H1 (cell line): ENCODE data around the gene IQCN. TPM values are rescaled to one million over a fixed set of nuclear protein-coding genes. Genes with fewer than 3 reads are reported as not detected.

Source experiments
- CTCF ChIA-PET: fragments of 300-600 bp; sonication (Branson Sonifier 250); formaldehyde crosslinking; loops from one replicate; lab custom pipeline; 2021; ENCODE audit not compliant: partially characterized antibody; lab: Charles Lee
- POLR2A ChIA-PET: fragments of 300-600 bp; sonication (Branson Sonifier 250); formaldehyde crosslinking; loops from one replicate; lab custom pipeline; 2021; ENCODE audit warnings: inconsistent platforms; ENCODE audit not compliant: partially characterized antibody; lab: Charles Lee
- DNase-seq, 2 experiments: peaks; one replicate each; pipeline versions ENCODE4 v3.0.0 to v3.0.0-alpha.2; 2010 to 2022; ENCODE audit warnings: low spot score in 2 of 2, low read depth in 1 of 2, mixed read lengths in 1 of 2
- FAIRE-seq: peaks from 2 replicates; lab custom pipeline; 2011; peaks lifted over from hg19 to GRCh38; lab: Jason Lieb, UNC
- H2AFZ ChIP-seq: 2 replicates; pipeline ENCODE4 v1.8.1; 2012; ENCODE audit warnings: low read length, inconsistent platforms
- H2AK5ac ChIP-seq: 2 replicates; pipeline ENCODE4 v1.6.1; 2013; ENCODE audit warnings: low read depth, low read length
- H2BK120ac ChIP-seq: replicated peaks from 2 replicates; pipeline ENCODE3; 2013; ENCODE audit warnings: low read depth, low read length, inconsistent platforms
- H2BK12ac ChIP-seq: 2 replicates; pipeline ENCODE4 v1.6.1; 2013; ENCODE audit warnings: low read depth, low read length
- H2BK15ac ChIP-seq: 2 replicates; pipeline ENCODE4 v1.6.1; 2013; ENCODE audit warnings: low read length
- H2BK20ac ChIP-seq: 2 replicates; pipeline ENCODE4 v1.6.1; 2013; ENCODE audit warnings: low read length
- H2BK5ac ChIP-seq: 2 replicates; pipeline ENCODE4 v1.6.1; 2013; ENCODE audit warnings: low read depth, low read length
- H3K14ac ChIP-seq: 2 replicates; pipeline ENCODE4 v1.6.1; 2013; ENCODE audit warnings: inconsistent platforms; ENCODE audit not compliant: insufficient read length
- H3K18ac ChIP-seq: 2 replicates; pipeline ENCODE4 v1.6.1; 2013; ENCODE audit warnings: low read length; ENCODE audit errors: extremely low read depth
- H3K23ac ChIP-seq: 2 replicates; pipeline ENCODE4 v1.6.1; 2013; ENCODE audit warnings: inconsistent platforms; ENCODE audit not compliant: insufficient read length
- H3K23me2 ChIP-seq: 2 replicates; pipeline ENCODE4 v1.6.1; 2013; ENCODE audit warnings: low read depth, low read length
- H3K27ac ChIP-seq: 2 replicates; pipeline ENCODE4 v1.6.1; 2011; ENCODE audit warnings: low read depth, low read length, inconsistent platforms
- H3K27me3 ChIP-seq, 4 experiments: replicated peaks in 1 of 4; 1 replicate in 1 of 4; 2 replicates in 3 of 4; pipeline versions ENCODE4 v1.6.1 to v1.8.1; 2011 to 2013; ENCODE audit warnings: low read length in 3 of 4, mild to moderate bottlenecking in 3 of 4, inconsistent platforms in 2 of 4, mixed read lengths in 2 of 4, moderate library complexity in 1 of 4; ENCODE audit not compliant: control insufficient read depth in 3 of 4, insufficient read depth in 3 of 4; ENCODE audit errors: extremely low read depth in 1 of 4
- H3K36me3 ChIP-seq, 4 experiments: 2 replicates each; pipeline versions ENCODE4 v1.6.1 to v1.8.1; 2011 to 2013; ENCODE audit warnings: mild to moderate bottlenecking in 4 of 4, low read length in 3 of 4, moderate library complexity in 2 of 4, control low read depth in 1 of 4, inconsistent platforms in 1 of 4; ENCODE audit not compliant: insufficient read depth in 4 of 4, control insufficient read depth in 2 of 4
- H3K4ac ChIP-seq: replicated peaks from 2 replicates; pipeline ENCODE3; 2013; ENCODE audit warnings: low read length, low read depth, mixed read lengths, inconsistent platforms; ENCODE audit not compliant: insufficient read length
- H3K4me1 ChIP-seq, 4 experiments: replicated peaks in 1 of 4; 1 replicate in 1 of 4; 2 replicates in 3 of 4; pipeline versions ENCODE4 v1.6.1 to v1.8.1; 2011 to 2013; ENCODE audit warnings: low read length in 3 of 4, inconsistent platforms in 2 of 4, mixed read lengths in 1 of 4; ENCODE audit not compliant: insufficient read depth in 4 of 4, control insufficient read depth in 3 of 4
- H3K4me2 ChIP-seq, 2 experiments: 2 replicates each; pipeline versions ENCODE4 v1.6.1 to v1.8.1; 2011 to 2013; ENCODE audit warnings: low read depth in 2 of 2, low read length in 2 of 2, control low read depth in 1 of 2, inconsistent platforms in 1 of 2, mild to moderate bottlenecking in 1 of 2; ENCODE audit not compliant: insufficient read depth in 1 of 2
- H3K4me3 ChIP-seq, 4 experiments: fragments of 200-600, 300-600 bp in 1 of 4; sonication (generic), shearing (Covaris generic), sonication (Bioruptor Twin) in 1 of 4; 2 replicates each; pipeline versions ENCODE4 v1.5.1 to v1.8.1; 2011 to 2016; ENCODE audit warnings: low read length in 4 of 4, low read depth in 3 of 4, control low read depth in 2 of 4, inconsistent platforms in 2 of 4, mild to moderate bottlenecking in 2 of 4, mixed read lengths in 1 of 4, moderate library complexity in 1 of 4; ENCODE audit not compliant: insufficient read depth in 2 of 4; ENCODE audit errors: extremely low read depth in 1 of 4
- H3K56ac ChIP-seq: replicated peaks from 2 replicates; pipeline ENCODE3; 2013; ENCODE audit warnings: low read depth, mild to moderate bottlenecking, mixed read lengths, low read length, inconsistent platforms; ENCODE audit not compliant: insufficient read length
- H3K79me1 ChIP-seq: 2 replicates; pipeline ENCODE4 v1.6.1; 2013; ENCODE audit warnings: low read depth, low read length, control low read depth
- H3K79me2 ChIP-seq, 2 experiments: 2 replicates each; pipeline versions ENCODE4 v1.6.1 to v1.8.1; 2012 to 2013; ENCODE audit warnings: low read length in 2 of 2, mild to moderate bottlenecking in 2 of 2, inconsistent platforms in 1 of 2; ENCODE audit not compliant: insufficient read depth in 2 of 2, control insufficient read depth in 1 of 2
- H3K9ac ChIP-seq, 4 experiments: replicated peaks in 1 of 4; 1 replicate in 1 of 4; 2 replicates in 3 of 4; pipeline versions ENCODE4 v1.6.1 to v1.8.1; 2011 to 2013; ENCODE audit warnings: low read depth in 3 of 4, low read length in 3 of 4, control low read depth in 2 of 4, mild to moderate bottlenecking in 2 of 4, moderate library complexity in 2 of 4, inconsistent platforms in 1 of 4; ENCODE audit errors: extremely low read depth in 1 of 4
- H3K9me3 ChIP-seq, 2 experiments: 2 replicates each; pipeline versions ENCODE4 v1.6.1 to v1.8.1; 2012 to 2013; ENCODE audit warnings: mild to moderate bottlenecking in 2 of 2, moderate library complexity in 2 of 2, control low read depth in 1 of 2, inconsistent platforms in 1 of 2, low read depth in 1 of 2, low read length in 1 of 2, mixed read lengths in 1 of 2; ENCODE audit not compliant: insufficient read depth in 2 of 2
- H4K20me1 ChIP-seq, 2 experiments: replicated peaks in 1 of 2; 2 replicates each; pipeline versions ENCODE3 to v1.8.1; 2011 to 2013; ENCODE audit warnings: inconsistent platforms in 2 of 2, low read length in 2 of 2, mild to moderate bottlenecking in 1 of 2; ENCODE audit not compliant: insufficient read depth in 2 of 2, control insufficient read depth in 1 of 2
- H4K5ac ChIP-seq: 2 replicates; pipeline ENCODE4 v1.6.1; 2013; ENCODE audit warnings: low read length, low read depth, mixed read lengths, inconsistent platforms; ENCODE audit not compliant: insufficient read length
- H4K8ac ChIP-seq: 2 replicates; pipeline ENCODE4 v1.8.0; 2013; ENCODE audit warnings: mild to moderate bottlenecking, moderate library complexity, low read length, inconsistent platforms; ENCODE audit not compliant: insufficient read depth; ENCODE audit errors: extremely low read depth
- H4K91ac ChIP-seq: replicated peaks from 2 replicates; pipeline ENCODE3; 2013; ENCODE audit warnings: low read length, mixed read lengths, inconsistent platforms; ENCODE audit not compliant: insufficient read length
- SIN3A ChIP-seq, 2 experiments: IDR thresholded peaks in 1 of 2; conservative IDR thresholded peaks in 1 of 2; 2 replicates each; pipeline ENCODE4 v1.6.1; 2011 to 2012; ENCODE audit warnings: low read length in 2 of 2, improper control_type of control experiment in 1 of 2, low read depth in 1 of 2, mild to moderate bottlenecking in 1 of 2
- TCF12 ChIP-seq: IDR thresholded peaks from 2 replicates; pipeline ENCODE4 v1.6.1; 2011; ENCODE audit warnings: low read depth, mild to moderate bottlenecking, low read length
- WGBS, 2 experiments: shearing (Covaris generic) in 1 of 2; methylation state at CpG; one replicate each; pipeline versions ENCODE4 v1.1.6 to v1.1.7; 2013 to 2015; ENCODE audit warnings: low lambda C conversion rate in 2 of 2, mixed read lengths in 2 of 2, inconsistent platforms in 1 of 2, low coverage in 1 of 2, missing lambda C conversion rate in 1 of 2; ENCODE audit not compliant: insufficient replicate concordance in 2 of 2, insufficient coverage in 1 of 2, insufficient read length in 1 of 2; ENCODE audit errors: extremely low coverage in 1 of 2, missing lambda C conversion rate in 1 of 2; 5-methylcytosine and 5-hydroxymethylcytosine counted together
- polyA plus RNA-seq, 7 experiments: library from polyadenylated mRNA; depleted of rRNA in 3 of 7; stranded (reverse) in 5 of 7; unstranded in 2 of 7; fragments of >200 nt in 5 of 7; fragments of 200-250 nt in 2 of 7; gene quantifications; 1 replicate in 5 of 7; 2 replicates in 1 of 7; 4 replicates in 1 of 7; pipeline versions ENCODE4 v1.2.1 to v1.2.3, GENCODE V29; 2011 to 2013; ENCODE audit warnings: missing spikeins in 2 of 7, mixed read lengths in 2 of 7
- total RNA-seq: library from RNA; stranded (reverse); fragmentation: NEBNext Ultra II Directional; extraction: Animal tissue kit (Norgen Biotek cat#: 25700); gene quantifications from 2 replicates; pipeline ENCODE4 v1.2.1, GENCODE V29; 2021

The IQCN gene
- total and polyA plus RNA-seq, 2 of the 8 experiments (the other 6 are each of a cell fraction or from before 2014, with no cell fraction given), result 0.36 to 1.0 TPM

GRCh38 chr19:18289471-18290301 is 15.4 kb upstream of the IQCN start:
- no peak overlapping the region for H4K5ac ChIP-seq
- H3K9me3 ChIP-seq, result no peaks in the 10 kb centered on the region
- no peak overlapping the region for H3K23ac ChIP-seq
- H3K4ac ChIP-seq, result no peak overlapping the region
- H3K4me2 ChIP-seq, result no peak overlapping the region
- no peaks in the 10 kb centered on the region for H3K36me3 ChIP-seq
- H3K14ac ChIP-seq, result no peak overlapping the region
- 83% methylated on average over 12 of the region's 12 CpGs; no CpG with 5 or more reads in 1 of the 2 experiments for WGBS, 2 experiments
- peaks cover 4 to 35% (median 27%) of the 10 kb centered on the region in 4 experiments for H3K4me1 ChIP-seq
- no peaks in the 10 kb centered on the region for H3K79me2 ChIP-seq
- no peak overlapping the region; the same call in 1 of the 2 replicates for H2BK15ac ChIP-seq
- H3K18ac ChIP-seq, result peak overlapping the region; percentile 56; the same call in 1 of the 2 replicates
- POLR2A ChIA-PET, result interaction anchor here (0.7 to 6.2 kb wide), 7 partner anchors 9 to 542 kb away, joined by 3 to 237 read pairs (median 3); partner anchors contain the start of gene JUND
- H2BK20ac ChIP-seq, result 0 out of 2 replicates have a peak overlapping the region, but pooled peaks have one; percentile 32
- no peak overlapping the region for H3K4me3 ChIP-seq
- H4K8ac ChIP-seq, result no peak overlapping the region
- H3K56ac ChIP-seq, result no peak overlapping the region
- no peak for DNase-seq
- H3K9ac ChIP-seq, result no peak overlapping the region
- peak overlapping the region; percentile 94; the same call in 1 of the 2 replicates for H2BK12ac ChIP-seq
- H3K27me3 ChIP-seq, result peaks cover 0 to 6% (median 0%) of the 10 kb centered on the region in 4 experiments; a peak in 3 of 7 replicates
- peak overlapping the region; percentile 86 for H4K91ac ChIP-seq
- no peak overlapping the region for H2AFZ ChIP-seq
- no peak for TF ChIP-seq SIN3A (conservative IDR thresholded peaks at IDR 0.05 in 1 of 2, IDR thresholded peaks at IDR 0.05 in 1 of 2; ENCODE audit: low read depth in 1 of 2, low read length in 2 of 2)
- no peak for TF ChIP-seq TCF12
- H2BK5ac ChIP-seq, result no peak overlapping the region; the same call in 1 of the 2 replicates
- no peaks in the 10 kb centered on the region for H4K20me1 ChIP-seq
- no peak overlapping the region for H3K27ac ChIP-seq
- peaks cover 20% of the 10 kb centered on the region for H3K23me2 ChIP-seq
- H2AK5ac ChIP-seq, result peak overlapping the region; percentile 89
- CTCF ChIA-PET, result interaction anchor here (1.1 to 2.6 kb wide), 6 partner anchors 10 to 43 kb away, joined by 3 to 8 read pairs (median 6); no protein-coding TSS in a partner anchor
- H3K79me1 ChIP-seq, result no peaks in the 10 kb centered on the region
- no peak for FAIRE-seq
- H2BK120ac ChIP-seq, result peak overlapping the region; percentile 10
